H1 (cell line): ENCODE data around the gene PNMA8C. TPM values are rescaled to one million over a fixed set of nuclear protein-coding genes. Genes with fewer than 3 reads are reported as not detected.

Experiments
- ASH2L ChIP-seq: fragments of 200-600, 300-600 bp; sonication (generic); IDR thresholded peaks from one replicate; pipeline ENCODE4 v1.7.1; 2017; ENCODE audit warnings: low read length
- BCL11A ChIP-seq, 2 experiments: IDR thresholded peaks; one replicate each; pipeline ENCODE4 v1.6.1; 2011; ENCODE audit warnings: low read depth in 2 of 2, low read length in 2 of 2, mild to moderate bottlenecking in 2 of 2
- CBX5 ChIP-seq: fragments of 300-800, 300-1000 bp; sonication (generic); IDR thresholded peaks from 2 replicates; pipeline ENCODE4 v1.7.1; 2016; ENCODE audit warnings: antibody characterized with exemption, low read length, low read depth
- CTBP2 ChIP-seq: IDR thresholded peaks from 2 replicates; pipeline ENCODE4 v1.7.0; 2011; ENCODE audit warnings: borderline replicate concordance, mild to moderate bottlenecking, moderate library complexity, mixed read lengths, low read length; ENCODE audit not compliant: insufficient read depth, insufficient read length
- JUND ChIP-seq: IDR thresholded peaks from 2 replicates; pipeline ENCODE4 v1.6.1; 2011; ENCODE audit warnings: mild to moderate bottlenecking, improper control_type of control experiment, low read length
- POU5F1 ChIP-seq: IDR thresholded peaks from 2 replicates; pipeline ENCODE4 v1.6.1; 2011; ENCODE audit warnings: low read depth, mild to moderate bottlenecking, low read length, moderate library complexity
- SP1 ChIP-seq: IDR thresholded peaks from 2 replicates; pipeline ENCODE4 v1.6.1; 2011; ENCODE audit warnings: low read depth, low read length
- SP4 ChIP-seq: IDR thresholded peaks from 2 replicates; pipeline ENCODE4 v1.6.1; 2012; ENCODE audit warnings: low read length, inconsistent platforms
- polyA plus RNA-seq, 7 experiments: library from polyadenylated mRNA; depleted of rRNA in 3 of 7; stranded (reverse) in 5 of 7; unstranded in 2 of 7; fragments of >200 nt in 5 of 7; fragments of 200-250 nt in 2 of 7; gene quantifications; 1 replicate in 5 of 7; 2 replicates in 1 of 7; 4 replicates in 1 of 7; pipeline versions ENCODE4 v1.2.1 to v1.2.3, GENCODE V29; 2011 to 2013; ENCODE audit warnings: missing spikeins in 2 of 7, mixed read lengths in 2 of 7
- total RNA-seq: library from RNA; stranded (reverse); fragmentation: NEBNext Ultra II Directional; extraction: Animal tissue kit (Norgen Biotek cat#: 25700); gene quantifications from 2 replicates; pipeline ENCODE4 v1.2.1, GENCODE V29; 2021
- TF ChIP-seq, protein P1 (sequence below), 3 experiments: IDR thresholded peaks; 1 replicate in 2 of 3; 2 replicates in 1 of 3; pipeline versions ENCODE4 v1.5.1 to v1.6.1; 2011; ENCODE audit warnings: low read length in 3 of 3, mild to moderate bottlenecking in 3 of 3, inconsistent platforms in 2 of 3, low read depth in 1 of 3, moderate library complexity in 1 of 3; ENCODE audit not compliant: insufficient read depth in 1 of 3; ENCODE audit errors: control extremely low read depth in 1 of 3

PNMA8C gene
- total and polyA plus RNA-seq, 2 of the 8 experiments (the other 6 are each of a cell fraction or from before 2014, with no cell fraction given), result 0.53 to 1.8 TPM

DNA sequence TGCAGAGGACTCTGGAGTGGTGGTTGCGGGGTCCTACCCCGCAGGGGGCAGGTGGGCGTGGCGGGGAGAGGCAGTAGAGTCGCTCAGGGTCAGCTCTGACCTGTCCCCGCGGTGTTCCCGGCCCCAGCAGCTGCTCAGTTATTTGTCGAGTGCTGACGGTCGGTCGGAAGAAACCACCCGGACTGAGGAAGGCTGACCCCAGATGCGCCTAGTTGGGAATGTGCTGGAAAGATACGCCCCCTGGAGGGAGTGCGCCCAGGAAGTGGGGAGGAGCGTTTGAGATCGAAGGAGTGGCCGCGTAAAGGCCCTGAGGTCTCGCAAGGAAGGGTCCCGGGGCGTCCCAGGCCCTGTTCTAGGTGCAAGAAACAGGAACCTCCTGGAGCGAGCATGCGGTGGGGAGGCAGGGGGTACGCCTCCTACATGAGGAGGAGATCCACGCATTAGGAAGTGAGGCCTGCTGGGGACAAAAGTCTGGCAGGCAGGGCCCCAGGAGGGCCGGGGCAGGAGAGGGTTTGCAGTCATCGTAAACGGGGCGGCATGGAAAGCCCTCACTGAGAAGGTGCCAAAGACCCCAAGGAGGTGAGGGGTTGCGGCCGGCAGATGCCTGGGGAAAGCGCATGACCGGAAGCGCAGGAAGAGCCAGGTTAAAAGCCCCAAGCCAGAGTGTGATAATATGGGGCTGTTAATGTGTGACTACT is 24.5 kb downstream of the PNMA8C start (continued):
- TF ChIP-seq SP1 (no peak), SP4 (no peak), CBX5 (no peak), POU5F1 (no peak), JUND (no peak), BCL11A (IDR thresholded peaks at IDR 0.05; ENCODE audit: low read depth in 2 of 2, low read length in 2 of 2) (no peak), ASH2L (peak; percentile 58), CTBP2 (no peak)
- TF ChIP-seq, protein P1, sequence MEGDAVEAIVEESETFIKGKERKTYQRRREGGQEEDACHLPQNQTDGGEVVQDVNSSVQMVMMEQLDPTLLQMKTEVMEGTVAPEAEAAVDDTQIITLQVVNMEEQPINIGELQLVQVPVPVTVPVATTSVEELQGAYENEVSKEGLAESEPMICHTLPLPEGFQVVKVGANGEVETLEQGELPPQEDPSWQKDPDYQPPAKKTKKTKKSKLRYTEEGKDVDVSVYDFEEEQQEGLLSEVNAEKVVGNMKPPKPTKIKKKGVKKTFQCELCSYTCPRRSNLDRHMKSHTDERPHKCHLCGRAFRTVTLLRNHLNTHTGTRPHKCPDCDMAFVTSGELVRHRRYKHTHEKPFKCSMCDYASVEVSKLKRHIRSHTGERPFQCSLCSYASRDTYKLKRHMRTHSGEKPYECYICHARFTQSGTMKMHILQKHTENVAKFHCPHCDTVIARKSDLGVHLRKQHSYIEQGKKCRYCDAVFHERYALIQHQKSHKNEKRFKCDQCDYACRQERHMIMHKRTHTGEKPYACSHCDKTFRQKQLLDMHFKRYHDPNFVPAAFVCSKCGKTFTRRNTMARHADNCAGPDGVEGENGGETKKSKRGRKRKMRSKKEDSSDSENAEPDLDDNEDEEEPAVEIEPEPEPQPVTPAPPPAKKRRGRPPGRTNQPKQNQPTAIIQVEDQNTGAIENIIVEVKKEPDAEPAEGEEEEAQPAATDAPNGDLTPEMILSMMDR (IDR thresholded peaks at IDR 0.05; ENCODE audit: control extremely low read depth in 1 of 3, insufficient read depth in 1 of 3, low read depth in 1 of 3, low read length in 3 of 3), result peak in 1 of 3 experiments; percentile 6; a peak in 1 of 4 replicates
